BE2C (cell line): Measurements from ENCODE around the gene PRUNE1.

ENCODE experiments used
- DNase-seq: peaks from one replicate; pipeline ENCODE4 v3.0.0-alpha.2; 2020
- H3K27me3 ChIP-seq: fragments of 250-450 bp; sonication (Bioruptor Pico); 2 replicates; pipeline ENCODE4 v1.5.1; 2020; ENCODE audit warnings: mild to moderate bottlenecking
- H3K36me3 ChIP-seq: fragments of 250-450 bp; sonication (Bioruptor Pico); 2 replicates; pipeline ENCODE4 v1.5.1; 2020; ENCODE audit warnings: mild to moderate bottlenecking
- H3K4me1 ChIP-seq: fragments of 250-450 bp; sonication (Bioruptor Pico); 2 replicates; pipeline ENCODE4 v1.5.1; 2020
- H3K4me3 ChIP-seq: 2 replicates; pipeline ENCODE4 v1.5.1; 2011; ENCODE audit warnings: low read depth, low read length
- H3K9me3 ChIP-seq: fragments of 250-450 bp; sonication (Bioruptor Pico); 2 replicates; pipeline ENCODE4 v1.5.1; 2020
- CTCF ChIP-seq: IDR thresholded peaks from 2 replicates; pipeline ENCODE4 v1.5.1; 2012; ENCODE audit warnings: mild to moderate bottlenecking, low read depth, low read length

Gene PRUNE1

DNA sequence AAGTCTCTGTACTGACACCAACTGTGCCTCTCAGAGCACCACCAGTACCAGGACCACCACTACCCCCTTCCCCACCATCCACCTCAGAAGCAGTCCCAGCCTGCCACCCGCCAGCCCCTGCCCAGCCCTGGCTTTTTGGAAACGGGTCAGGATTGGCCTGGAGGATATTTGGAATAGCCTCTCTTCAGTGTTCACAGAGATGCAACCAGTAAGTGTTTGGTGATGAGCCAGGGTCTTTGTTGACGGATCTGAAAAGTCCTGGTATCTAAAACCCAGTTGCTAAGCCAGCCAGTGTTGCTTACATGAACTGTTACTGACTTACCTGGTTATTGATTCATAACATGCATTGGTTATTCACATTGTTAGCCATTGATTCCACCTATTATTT, 40.4 kb downstream of the PRUNE1 start:
- peak overlapping the region; percentile 94 for H3K4me3 ChIP-seq
- peaks cover 17% of the 10 kb centered on the region for H3K36me3 ChIP-seq
- no peak for TF ChIP-seq CTCF
- H3K9me3 ChIP-seq, result no peaks in the 10 kb centered on the region
- DNase-seq, result no peak
- no peaks in the 10 kb centered on the region for H3K27me3 ChIP-seq
- no peaks in the 10 kb centered on the region for H3K4me1 ChIP-seq

- Histone ChIP-seq H3K36me3 (peaks cover 25% of the 10 kb centered on the region), H3K4me3 (no peak overlapping the region), H3K9me3 (no peaks in the 10 kb centered on the region), H3K27me3 (no peaks in the 10 kb centered on the region), H3K4me1 (no peaks in the 10 kb centered on the region)
- no peak for TF ChIP-seq CTCF
- DNase-seq, result no peak
Measured at GRCh38 chr1:151049458-151049857, 41.2 kb downstream of the PRUNE1 start.

GRCh38 chr1:151050051-151050688, 41.9 kb downstream of the PRUNE1 start:
- no peak for DNase-seq
- Histone ChIP-seq H3K36me3 (peaks cover 32% of the 10 kb centered on the region), H3K9me3 (no peaks in the 10 kb centered on the region), H3K27me3 (no peaks in the 10 kb centered on the region), H3K4me1 (no peaks in the 10 kb centered on the region), H3K4me3 (no peak overlapping the region)
- TF ChIP-seq CTCF, result no peak

GRCh38 chr1:151051356-151052009, 43.2 kb downstream of the PRUNE1 start:
- no peak overlapping the region for H3K4me3 ChIP-seq
- no peaks in the 10 kb centered on the region for H3K9me3 ChIP-seq
- H3K36me3 ChIP-seq, result peaks cover 43% of the 10 kb centered on the region
- no peaks in the 10 kb centered on the region for H3K27me3 ChIP-seq
- no peak for TF ChIP-seq CTCF
- no peaks in the 10 kb centered on the region for H3K4me1 ChIP-seq
- DNase-seq, result no peak

DNA sequence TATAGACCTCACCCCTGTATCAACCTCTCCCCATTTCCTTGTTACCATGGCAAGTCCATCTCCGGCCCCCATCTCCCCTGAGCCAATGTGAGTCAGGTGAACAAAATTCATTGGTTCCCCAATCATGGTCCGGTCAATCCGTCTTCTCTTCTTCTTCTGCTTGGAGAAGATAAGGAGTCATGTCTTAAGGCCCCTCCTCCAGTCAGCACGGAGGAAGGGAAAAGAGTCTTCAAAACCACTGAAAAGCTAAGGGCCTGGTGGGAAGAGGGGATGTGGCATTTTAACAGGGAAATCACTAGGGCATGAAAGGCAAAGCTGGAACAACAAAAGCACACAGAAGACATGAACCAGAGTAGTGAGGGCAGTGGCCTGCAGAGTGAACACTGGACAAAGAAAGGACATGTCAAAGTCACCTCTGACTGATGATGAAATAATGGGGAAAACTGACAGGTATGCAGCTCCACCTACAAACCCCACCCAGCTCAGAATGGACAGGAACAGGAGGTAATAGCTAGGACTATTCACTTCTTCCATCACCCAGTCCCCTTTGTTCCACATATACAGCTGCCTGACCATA, 46.8 kb downstream of the PRUNE1 start:
- Histone ChIP-seq H3K9me3 (no peaks in the 10 kb centered on the region), H3K36me3 (peaks cover 49% of the 10 kb centered on the region), H3K4me3 (no peak overlapping the region), H3K4me1 (0 out of 2 replicates have a peak, but pooled peaks cover 3% of the 10 kb centered on the region), H3K27me3 (no peaks in the 10 kb centered on the region)
- DNase-seq, result no peak
- no peak for TF ChIP-seq CTCF

- Histone ChIP-seq H3K36me3 (peaks cover 49% of the 10 kb centered on the region), H3K4me1 (0 out of 2 replicates have a peak, but pooled peaks cover 3% of the 10 kb centered on the region), H3K9me3 (no peaks in the 10 kb centered on the region), H3K27me3 (no peaks in the 10 kb centered on the region), H3K4me3 (no peak overlapping the region)
- no peak for TF ChIP-seq CTCF
- no peak for DNase-seq
Measured at GRCh38 chr1:151055581-151055980, 47.3 kb downstream of the PRUNE1 start.
